GM21447 (cell line): ENCODE measurements around the gene EIF2B1.

Experiments
- ATAC-seq: cut with Tn5 transposase; IDR thresholded peaks from one replicate; pipeline ENCODE4 v1.9.1; 2021; ENCODE audit not compliant: unreplicated experiment

The EIF2B1 gene

DNA sequence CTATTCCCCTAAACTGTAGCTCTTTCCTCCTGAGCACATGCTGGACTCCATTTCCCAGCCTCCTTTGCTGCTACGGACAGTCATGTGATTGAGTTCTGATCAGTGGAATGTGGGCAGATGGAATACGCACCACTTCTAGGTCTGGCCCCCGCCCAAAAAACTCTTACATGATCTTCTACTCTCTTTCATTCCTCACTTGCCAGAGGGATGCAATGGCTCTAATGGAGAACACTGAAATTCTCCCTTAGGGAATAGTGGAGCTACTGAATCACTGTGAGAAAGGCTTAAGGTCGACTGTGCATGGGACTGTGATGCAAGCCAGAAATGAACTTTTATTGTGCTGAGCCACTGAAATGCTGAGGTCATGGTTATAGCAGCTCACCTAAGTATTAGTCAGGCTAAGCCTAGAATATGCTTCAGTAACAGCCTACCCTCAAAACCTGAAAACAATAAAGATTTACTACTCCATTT is 62.1 kb downstream of the EIF2B1 start:
- no peak for ATAC-seq
